HG03469 (cell line): ENCODE data around the gene PLVAP.
"Not testable (repeated sequence)": the region's sequence is repeated elsewhere in the genome, so short reads cannot be mapped to it uniquely, and the experiment has no call there.

Experiments
- ATAC-seq: cut with Tn5 transposase; IDR thresholded peaks from one replicate; pipeline ENCODE4 v1.9.1; 2021; ENCODE audit warnings: mild to moderate bottlenecking, moderate library complexity, moderate number of reproducible peaks; ENCODE audit not compliant: unreplicated experiment

The PLVAP gene

DNA sequence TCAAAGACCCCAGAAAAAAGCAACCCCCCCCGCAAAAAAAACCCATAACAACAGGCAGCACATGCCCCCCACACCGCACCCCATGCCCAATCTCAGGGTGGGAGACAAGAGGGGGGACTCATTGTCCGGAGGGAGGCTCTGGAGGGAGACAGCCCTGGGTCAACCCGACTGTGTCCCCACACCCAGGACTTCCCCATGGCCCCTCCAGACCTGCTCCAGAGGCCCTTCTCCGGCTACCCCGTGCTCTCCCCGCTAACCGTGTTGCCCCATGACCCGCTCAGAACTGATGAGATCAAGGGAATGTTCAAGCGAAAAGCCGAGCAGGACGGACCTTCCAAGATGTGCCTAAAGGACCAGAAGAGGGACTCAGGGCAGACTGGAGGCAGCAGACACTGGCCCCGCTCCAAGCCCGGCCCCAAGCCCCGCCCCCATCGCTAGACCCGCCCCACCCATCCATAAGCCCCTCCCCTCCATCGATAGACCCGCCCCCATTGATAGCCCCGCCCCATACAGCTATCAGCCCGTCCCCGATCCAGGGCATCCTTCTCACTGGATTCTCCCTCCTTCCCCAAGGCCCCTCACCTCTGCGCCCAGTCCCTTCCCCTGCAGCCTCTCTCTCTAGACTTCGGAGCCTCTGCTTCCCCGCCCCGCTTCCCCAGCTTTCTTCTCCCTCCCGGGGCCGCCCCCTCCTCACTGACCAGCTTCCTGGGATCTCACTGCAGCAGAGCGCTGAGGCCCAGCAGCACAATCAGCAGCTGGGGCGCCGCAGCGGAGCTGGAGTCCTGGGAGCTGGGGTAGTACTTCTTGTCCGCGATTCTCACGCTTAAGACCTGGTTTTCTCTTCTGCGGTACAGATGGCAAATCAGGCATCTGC lies 26.1 kb upstream of the PLVAP start:
- ATAC-seq = no peak

DNA sequence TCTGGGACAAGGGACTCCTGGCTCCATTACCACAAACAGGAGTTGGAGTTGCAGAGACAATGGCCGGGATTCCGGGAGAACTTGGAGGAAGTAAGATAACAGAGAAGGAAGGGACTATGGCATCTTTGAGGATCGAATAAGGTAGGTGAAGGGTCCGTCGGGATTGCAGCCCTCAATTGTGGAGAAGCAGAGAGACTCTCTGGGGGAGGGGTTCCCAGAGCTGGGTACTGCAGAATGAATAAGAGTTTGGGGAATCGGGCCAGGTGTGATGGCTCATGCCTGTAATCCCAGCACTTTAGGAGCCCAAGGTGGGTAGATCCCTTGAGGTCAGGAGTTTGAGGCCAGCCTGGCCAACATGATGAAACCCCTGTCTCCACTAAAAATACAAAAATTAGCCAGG lies 24.5 kb upstream of the PLVAP start:
- ATAC-seq = no peak

DNA sequence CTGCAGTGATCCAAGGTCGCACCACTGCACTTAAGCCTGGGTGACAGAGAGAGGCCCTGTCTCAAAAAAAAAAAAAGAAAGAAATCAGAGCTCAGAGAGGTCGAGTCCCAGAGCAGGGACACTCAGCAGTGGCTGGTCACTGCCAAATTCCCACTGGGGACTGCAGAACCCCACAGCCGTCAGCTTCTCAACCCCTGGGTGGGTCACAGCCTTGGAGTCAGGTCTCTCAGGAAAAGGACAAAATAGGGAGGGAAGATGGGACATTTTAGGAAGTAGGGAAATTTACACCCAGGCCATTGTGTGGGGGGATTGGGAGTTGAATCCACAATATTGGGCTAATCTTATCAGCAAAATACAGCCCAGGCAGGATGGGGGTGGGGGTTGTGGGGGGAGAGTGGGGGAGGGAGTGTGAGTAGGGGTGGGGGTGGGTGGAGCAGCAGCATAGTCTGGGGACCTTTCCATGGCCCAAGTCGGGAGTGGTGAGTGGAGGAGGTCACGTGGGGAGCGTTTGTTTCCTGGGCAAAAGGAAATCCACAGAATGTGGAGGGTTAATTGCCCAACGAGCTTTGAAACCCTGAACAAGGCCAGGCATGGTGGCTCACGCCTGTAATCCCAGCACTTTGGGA lies 21.9 kb upstream of the PLVAP start:
- ATAC-seq = no peak

DNA sequence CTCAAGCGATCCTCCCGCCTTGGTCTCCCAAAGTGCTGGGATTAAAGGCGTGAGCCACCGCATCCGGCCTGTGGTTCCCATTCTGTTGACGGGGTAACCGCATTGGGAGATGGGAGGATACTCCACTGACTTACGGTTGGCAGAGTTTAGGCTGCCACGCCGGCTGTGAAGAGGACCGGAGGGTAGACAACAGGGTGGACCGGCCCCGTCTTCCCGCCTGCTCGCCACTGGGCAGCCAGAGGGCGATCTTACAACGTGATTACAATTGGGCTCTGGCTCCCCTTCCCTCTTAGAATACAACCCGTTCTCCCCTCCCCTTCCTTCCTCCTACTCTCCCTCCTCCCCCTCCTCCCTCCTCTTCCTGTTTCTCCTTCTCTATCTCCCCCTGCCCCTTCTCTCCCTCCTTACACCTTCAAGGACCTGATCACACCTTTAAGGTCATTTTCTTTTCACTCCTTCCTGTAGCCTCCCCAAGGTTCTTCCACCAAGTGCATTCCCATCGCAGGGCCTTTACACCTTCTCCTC lies 17.8 kb upstream of the PLVAP start:
- no peak for ATAC-seq

DNA sequence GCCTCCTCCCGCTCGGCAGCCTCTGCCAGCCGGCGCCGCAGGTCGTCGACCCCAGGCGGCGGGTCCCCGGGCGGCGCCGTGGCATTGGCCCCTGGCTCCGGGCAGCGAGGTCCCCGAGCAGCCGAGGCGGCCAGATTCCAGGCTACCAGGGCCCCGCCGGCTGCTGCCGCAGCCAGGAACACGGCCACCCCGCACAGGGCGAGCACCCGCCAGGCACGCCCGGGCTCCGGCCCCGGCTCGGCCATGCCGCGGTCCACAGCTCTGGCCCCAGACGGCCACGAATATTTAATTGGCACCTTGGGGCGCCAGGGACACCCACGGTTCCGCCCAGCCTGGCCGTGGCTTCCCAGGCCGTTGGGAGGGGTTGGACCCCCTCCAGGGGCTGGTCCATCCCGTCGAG lies 16.8 kb upstream of the PLVAP start, which contains the start of gene CCDC194:
TSS of gene CCDC194 (minus strand) at position 283 of the 400 bp plus-strand sequence. CDS start at position 245, 38 bp downstream.
- ATAC-seq = no peak

DNA sequence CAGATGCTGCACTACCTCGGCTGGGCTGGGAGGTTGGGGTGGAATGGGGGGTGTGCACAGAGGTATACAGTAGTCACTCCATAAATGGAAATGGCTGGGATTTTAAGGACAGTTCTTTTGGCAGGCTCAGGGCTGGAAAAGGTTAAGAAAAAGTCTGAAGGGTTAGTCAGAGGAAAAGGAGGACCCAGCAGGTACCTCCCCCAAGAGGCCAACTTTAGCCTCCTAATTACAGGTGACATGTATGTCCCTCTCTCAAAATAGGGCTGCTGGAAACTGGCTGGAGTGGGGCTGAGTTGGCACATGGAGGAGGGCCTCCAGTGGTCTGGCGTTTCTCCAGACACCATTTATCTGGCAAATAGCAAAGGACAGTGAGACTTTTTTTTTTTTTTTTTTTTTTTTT lies 15.9 kb upstream of the PLVAP start:
- no peak for ATAC-seq

DNA sequence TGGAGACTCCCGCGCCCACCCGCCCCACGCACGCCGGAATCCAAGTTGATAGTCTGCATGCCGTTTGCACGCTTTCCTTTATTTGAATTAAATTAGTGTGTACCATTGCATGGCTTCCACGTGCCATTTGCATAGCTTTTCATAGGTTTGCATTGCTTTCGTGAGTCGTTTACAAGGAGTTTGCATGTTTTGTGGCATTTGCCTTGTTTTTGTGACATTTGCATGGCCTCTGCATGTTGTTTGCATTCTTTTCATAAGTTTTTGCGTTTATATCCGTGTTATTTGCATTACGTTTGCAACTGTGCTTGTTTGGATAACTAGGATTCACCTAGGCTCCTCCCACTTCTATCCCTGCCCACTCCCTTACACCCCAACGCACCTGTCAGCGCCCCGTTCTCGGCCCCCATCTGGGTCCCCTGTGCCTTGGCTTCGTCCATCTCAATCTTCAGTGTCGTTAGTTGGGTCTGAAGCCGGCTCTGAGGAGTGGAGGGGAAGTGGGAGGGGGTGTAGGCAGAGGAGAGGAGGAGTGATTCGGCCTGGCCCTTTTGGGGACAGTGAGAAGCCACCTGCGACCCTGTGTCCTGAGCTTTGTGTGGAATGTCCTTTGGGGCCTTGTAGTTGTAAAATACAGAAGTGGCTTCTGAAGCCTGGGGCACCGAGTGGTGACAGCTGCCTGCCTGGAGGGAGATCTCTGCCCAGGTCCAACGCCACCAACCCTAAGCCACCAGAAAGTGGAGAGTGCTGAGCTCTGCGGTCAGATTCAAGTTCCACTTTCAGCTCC lies 14.4 kb upstream of the PLVAP start:
- no peak for ATAC-seq

DNA sequence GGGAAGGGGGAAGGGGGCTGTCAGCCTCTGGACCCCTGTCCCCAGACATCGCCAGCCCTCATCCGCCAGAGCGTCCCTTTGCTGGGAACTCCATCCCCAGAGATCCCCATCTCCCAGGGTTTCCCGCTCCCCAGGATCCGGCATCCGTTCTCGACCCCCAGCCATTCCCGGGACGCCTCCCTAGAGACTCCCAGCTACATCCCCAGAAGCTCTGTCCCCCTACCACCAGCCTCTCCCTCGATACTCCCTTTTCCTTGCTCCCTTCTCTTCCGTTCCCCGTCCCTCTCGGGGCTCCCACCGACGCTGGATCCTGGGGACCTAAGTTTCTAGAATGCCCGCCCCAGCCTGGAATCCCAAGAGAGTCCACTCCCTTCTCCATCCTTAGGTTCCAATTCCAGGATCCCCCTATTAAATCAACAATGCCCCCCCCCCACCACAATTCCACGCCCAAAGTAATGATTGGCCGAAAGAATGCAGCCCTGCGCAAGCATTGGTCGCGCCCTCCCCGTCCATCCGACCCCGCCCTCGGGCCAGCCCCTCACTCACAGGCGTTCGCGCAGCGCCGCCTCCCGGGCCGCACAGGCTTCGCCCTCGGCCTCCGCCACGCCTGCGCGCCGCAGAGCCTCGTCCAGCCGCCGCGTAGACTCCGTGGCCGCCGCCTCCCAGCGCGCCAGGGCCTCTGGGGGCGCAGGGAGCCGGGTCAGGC lies 13.7 kb upstream of the PLVAP start:
- ATAC-seq = peak; percentile 52

DNA sequence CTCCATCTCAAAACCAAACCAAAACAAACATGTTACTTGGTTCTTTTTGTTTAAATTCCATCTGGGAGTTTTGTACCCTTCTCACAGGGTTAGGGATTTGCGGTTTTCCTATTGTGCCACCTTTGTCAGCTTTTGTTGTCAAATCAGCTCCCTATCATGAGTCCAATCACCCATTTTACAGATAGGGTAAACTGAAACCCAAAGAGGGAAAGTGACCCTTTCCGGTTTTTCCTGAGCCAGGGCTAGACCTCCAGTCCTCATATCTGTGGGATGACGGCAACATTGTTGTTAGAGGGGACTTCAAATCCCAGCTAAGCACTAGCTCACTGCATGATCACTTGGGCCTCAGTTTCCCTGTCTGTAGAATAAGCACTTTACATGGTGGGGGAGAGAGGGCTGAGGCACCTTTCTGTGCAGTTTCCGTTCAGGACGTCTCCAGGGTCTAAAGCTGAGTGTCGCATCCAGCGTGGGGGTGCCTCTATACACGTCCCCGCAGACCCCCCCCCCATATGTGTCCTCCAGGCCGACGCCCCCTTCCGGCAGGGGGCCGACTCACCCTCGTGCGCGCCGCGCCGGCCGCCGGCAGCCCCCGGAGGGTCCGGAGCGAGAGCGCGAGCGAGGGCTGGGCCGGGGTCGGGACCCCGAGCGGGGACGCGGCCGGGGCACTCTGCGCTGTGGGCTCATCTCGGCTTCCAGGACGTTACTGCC lies 13.0 kb upstream of the PLVAP start:
- no peak for ATAC-seq

DNA sequence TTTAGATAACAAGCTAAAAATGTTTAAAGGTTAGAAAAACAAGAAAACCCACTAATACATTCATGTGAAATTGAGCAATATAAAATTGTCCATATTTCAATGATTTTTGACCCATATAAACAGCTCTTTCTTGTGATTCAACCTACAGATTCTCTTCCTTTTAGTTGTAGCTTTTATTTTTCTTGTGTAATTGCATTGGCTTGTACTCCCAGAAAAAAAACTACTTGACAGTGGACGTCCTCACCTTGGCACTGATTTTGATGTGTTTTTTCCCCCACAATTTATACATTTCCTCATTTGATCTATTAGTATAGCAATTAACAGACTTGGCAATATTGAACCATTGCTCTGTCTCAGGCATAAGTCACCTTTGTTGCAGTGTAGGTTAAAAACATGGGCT lies 12.1 kb upstream of the PLVAP start:
- ATAC-seq = no peak

DNA sequence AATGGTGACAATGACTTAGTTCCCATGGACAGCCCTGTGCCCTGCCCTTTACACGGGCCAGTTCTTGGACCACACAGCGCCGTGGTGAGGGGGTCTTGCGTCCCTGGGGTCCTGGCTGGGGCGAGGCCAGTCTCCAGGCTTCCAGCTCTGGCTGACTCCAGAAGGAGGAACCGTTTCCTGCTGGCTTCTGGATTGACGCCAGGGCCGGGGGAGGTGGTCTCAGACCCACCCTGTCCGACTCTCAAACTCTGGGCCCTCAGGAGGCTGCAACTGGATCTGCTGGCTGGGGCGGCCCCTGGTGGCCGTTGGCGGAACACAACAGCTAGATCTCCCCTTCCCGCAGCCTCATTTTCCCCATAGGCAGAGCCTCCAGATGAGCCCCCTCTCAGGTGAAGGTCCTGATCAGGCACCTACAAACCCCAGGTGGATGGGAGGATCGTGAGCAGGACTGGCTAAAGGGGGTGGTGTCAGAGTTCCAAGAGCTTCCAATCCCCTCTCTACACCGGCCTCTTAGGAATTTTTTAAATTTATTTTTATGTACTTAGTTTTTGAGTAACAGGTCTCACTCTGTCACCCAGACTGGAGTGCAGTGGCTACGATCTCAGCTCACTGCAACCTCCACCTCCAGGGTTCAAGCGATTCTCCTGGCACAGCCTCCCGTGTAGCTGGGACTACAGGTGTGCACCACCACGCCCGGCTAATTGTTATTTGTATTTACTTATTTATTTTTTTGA lies 8.9 kb upstream of the PLVAP start:
- ATAC-seq = no peak

DNA sequence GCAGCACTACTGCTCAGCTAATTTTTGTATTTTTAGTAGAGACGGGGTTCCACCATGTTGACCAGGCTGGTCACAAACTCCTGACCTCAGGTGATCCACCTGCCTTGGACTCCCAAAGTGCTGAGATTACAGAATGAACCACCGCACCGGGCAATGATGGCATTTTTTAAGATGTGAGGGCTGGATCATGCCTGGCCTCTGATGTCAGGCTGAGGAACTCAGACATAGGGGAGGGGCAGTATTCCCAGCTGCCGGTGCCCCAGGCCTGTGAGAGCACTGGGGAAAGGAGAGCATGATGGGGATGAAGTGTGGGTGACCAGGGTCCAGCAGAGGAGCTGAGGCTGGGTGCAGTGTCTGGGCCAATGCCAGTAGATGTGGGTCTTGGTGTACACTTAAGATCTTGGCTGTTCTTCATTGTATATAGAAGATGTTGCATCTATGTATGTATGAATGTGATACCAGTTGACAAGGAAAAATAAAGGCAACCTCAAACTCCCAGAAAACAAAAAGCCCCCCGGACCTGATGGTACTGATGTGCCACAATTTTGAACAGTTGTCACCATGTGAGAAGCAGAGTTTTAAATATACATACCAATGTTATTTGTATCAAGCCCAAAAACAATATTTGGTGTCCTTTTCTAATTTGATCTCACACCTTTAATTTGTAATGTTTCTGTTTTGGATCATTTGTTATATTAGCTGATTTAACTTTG lies 3.4 kb upstream of the PLVAP start:
- no peak for ATAC-seq

DNA sequence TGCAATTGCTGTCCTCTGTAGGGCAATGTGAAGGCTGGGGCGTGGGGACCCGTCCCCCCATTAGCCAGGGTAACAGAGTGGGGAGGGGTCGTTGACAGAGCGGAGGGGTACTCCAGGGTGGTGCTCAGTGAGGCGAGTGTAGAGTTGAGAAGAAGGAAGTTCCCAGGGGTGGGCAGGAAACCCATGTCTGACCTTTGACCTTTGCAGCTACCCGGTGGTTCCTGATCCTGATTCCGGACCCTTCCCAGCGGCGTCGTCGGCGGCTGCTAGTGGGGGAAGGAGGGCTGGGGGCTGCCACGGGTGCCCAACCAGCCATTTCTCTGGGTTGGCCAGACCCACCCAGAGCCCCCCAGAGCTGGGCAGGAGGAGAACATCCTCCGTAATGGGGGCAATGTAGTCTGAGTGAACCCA lies 2.1 kb upstream of the PLVAP start:
- no peak for ATAC-seq

DNA sequence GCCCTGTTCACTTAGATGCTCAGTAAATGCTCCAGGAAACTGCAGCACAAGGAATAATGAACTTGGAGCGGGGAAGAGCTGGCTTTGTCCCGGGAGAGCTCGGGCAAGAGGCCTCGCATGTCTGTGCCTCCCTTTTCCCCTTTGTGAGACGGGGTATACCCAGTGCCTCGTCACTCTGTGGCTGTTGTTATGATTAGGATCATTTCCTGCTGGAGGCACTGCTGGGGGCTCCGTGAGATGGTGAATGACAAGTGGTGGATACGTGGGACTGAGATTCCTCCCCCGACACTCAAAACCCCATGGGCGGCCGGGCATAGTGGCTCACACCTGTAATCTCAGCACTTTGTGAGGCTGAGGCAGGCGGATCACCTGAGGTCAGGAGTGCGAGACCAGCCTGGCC lies 1.1 kb upstream of the PLVAP start:
- no peak for ATAC-seq

DNA sequence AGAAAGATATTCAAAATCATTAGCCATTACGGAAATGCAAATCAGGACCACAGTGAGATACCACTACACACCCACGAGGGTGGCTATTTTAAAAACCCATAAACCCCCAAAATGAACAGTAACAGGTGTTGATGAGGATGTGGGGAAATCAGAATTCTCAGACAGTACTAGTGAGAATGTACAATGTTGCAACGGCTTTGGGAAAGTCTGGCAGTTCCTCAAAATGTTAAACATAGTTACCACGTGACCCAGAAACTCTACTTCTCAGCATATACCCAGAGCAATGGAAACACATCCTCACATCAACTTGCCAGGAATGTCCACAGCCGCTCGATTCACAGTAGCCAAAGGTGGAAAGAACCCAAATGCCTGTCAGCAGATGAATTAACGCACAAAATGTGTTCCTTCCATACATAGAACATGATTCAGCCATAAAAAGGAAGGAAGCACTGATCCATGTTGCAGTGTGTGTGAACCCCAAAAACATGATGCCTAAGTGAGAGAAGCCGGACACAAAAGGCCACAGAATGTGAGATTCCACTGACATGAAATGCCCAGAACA lies 7.0 kb downstream of the PLVAP start:
- ATAC-seq = no peak

DNA sequence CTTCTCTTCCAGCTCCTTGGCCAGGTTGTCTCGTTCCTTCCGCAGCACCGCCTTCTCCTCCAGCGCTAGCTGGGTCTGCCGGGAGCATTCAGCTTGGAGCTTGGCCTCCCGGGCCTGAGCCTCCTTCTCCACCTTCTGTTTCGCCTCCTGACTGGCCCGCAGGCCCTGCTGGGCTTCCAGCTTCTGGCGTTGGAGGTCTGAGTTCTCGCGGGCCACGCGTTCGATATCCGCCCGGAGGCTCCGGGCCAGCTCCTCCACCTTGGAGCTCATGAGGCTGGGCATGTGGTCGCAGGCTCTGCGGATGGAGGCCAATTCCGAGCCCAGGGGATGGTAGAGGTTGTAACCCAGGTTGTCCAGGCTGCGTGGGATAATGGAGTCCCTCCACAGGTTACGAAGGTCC lies 11.8 kb downstream of the PLVAP start:
- no peak for ATAC-seq

DNA sequence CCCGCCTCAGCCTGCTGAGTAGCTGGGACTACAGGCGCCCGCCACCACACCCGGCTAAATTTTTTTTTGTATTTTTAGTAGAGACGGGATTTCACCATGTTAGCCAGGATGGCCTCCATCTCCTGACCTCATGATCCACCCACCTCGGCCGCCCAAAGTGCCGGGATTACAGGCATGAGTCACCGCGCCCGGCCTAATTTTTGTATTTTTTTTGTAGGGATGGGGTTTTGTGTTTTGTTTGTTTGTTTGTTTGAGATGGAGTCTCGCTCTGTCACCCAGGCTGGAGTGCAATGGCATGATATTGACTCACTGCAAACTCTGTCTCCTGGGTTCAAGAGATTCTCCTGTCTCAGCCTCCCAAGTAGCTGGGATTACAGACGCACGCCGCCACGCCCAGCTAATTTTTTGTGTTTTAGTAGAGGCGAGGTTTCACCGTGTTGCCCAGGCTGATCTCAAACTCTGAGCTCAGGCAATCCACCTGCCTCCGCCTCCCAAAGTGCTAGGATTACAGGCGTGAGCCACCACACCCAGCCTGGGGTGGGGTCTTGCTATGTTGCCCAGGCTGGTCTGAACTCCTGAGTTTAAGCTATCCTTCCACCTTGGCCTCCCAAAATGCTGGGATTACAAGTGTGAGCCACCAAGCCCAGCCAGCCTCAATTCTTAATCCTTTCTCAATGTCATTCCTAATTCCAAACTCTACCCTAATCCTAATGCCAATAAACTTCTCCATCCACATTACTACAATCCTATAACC lies 13.1 kb downstream of the PLVAP start:
- ATAC-seq = not testable (repeated sequence)
